ENCODE measurements around the gene SH3PXD2B. TPM values are rescaled to one million over a fixed set of nuclear protein-coding genes. Genes with fewer than 3 reads are reported as not detected.
A peak's percentile ranks its signal among the peaks of the same experiment; 100 is the strongest.

Gene SH3PXD2B
- polyA plus RNA-seq, 3 donors: 0.19 to 0.77 (median 0.31) TPM

- H3K79me2 ChIP-seq (ENCODE audit: insufficient read depth, low read length): no peaks in the 10 kb centered on the region
- no peaks in the 10 kb centered on the region for H4K20me1 ChIP-seq (ENCODE audit: insufficient read depth, low read length)
- H3K36me3 Mint-ChIP-seq: no peaks in the 10 kb centered on the region
- H3K27ac Mint-ChIP-seq: no peak overlapping the region
- no peaks in the 10 kb centered on the region for H3K27me3 ChIP-seq (ENCODE audit: control insufficient read depth in 2 of 2, insufficient read depth in 2 of 2, low read length in 2 of 2)
- no peak overlapping the region for H2AFZ ChIP-seq (ENCODE audit: insufficient read depth, low read depth, low read length, poor library complexity, severe bottlenecking)
- peaks cover 0 to 3% (median 0%) of the 10 kb centered on the region in 7 donors for H3K9me3 Mint-ChIP-seq
- peaks cover 0 to 11% (median 3%) of the 10 kb centered on the region in 3 donors for H3K27me3 Mint-ChIP-seq (ENCODE audit: low read depth in 3 of 3)
- H3K4me3 Mint-ChIP-seq: no peak overlapping the region
- no peaks in the 10 kb centered on the region for H3K4me1 Mint-ChIP-seq
- H3K4me2 ChIP-seq (replicated peaks; ENCODE audit: extremely low read depth, low read length, poor library complexity, severe bottlenecking): no peak overlapping the region
- intact Hi-C loops (cut with micrococcal nuclease): no loop called here
- peaks cover 2 to 3% of the 10 kb centered on the region in 2 donors for H3K4me1 ChIP-seq (ENCODE audit: control insufficient read depth in 1 of 2, insufficient read depth in 2 of 2, low read length in 2 of 2)
- H3K36me3 ChIP-seq (replicated peaks in 1 of 2; ENCODE audit: control insufficient read depth in 1 of 2, insufficient read depth in 2 of 2, low read length in 2 of 2): no peaks in the 10 kb centered on the region
- H3K27ac ChIP-seq (ENCODE audit: low read depth in 1 of 2, low read length in 2 of 2): no peak overlapping the region
- no peak overlapping the region for H3K4me3 ChIP-seq (replicated peaks in 1 of 3; ENCODE audit: low read depth in 2 of 3, low read length in 3 of 3)
- H3K9ac ChIP-seq (ENCODE audit: insufficient read depth, low read length, poor library complexity, severe bottlenecking): no peak overlapping the region
- H3K9me3 ChIP-seq (replicated peaks in 1 of 2; ENCODE audit: control insufficient read depth in 1 of 2, insufficient read depth in 1 of 2, low read length in 2 of 2): no peaks in the 10 kb centered on the region
- no peak for TF ChIP-seq CTCF (IDR thresholded peaks at IDR 0.05)
- 70% methylated on average over 2 of the region's 4 CpGs for WGBS (ENCODE audit: insufficient coverage)
- DNase-seq: no peak
These were observed 98.3 kb downstream of the SH3PXD2B start for GRCh38 chr5:172356047-172356446.

- Histone ChIP-seq H3K4me2 (replicated peaks; ENCODE audit: extremely low read depth, low read length, poor library complexity, severe bottlenecking) (no peak overlapping the region), H3K27ac (ENCODE audit: low read depth in 1 of 2, low read length in 2 of 2) (peak overlapping the region in 1 of 2 donors; percentile 36), H3K36me3 (replicated peaks in 1 of 2; ENCODE audit: control insufficient read depth in 1 of 2, insufficient read depth in 2 of 2, low read length in 2 of 2) (no peaks in the 10 kb centered on the region), H2AFZ (ENCODE audit: insufficient read depth, low read depth, low read length, poor library complexity, severe bottlenecking) (no peak overlapping the region), H3K9me3 (replicated peaks in 1 of 2; ENCODE audit: control insufficient read depth in 1 of 2, insufficient read depth in 1 of 2, low read length in 2 of 2) (no peaks in the 10 kb centered on the region), H3K79me2 (ENCODE audit: insufficient read depth, low read length) (no peaks in the 10 kb centered on the region), H3K4me1 (ENCODE audit: control insufficient read depth in 1 of 2, insufficient read depth in 2 of 2, low read length in 2 of 2) (peaks cover 0 to 3% of the 10 kb centered on the region in 2 donors), H3K27me3 (ENCODE audit: control insufficient read depth in 2 of 2, insufficient read depth in 2 of 2, low read length in 2 of 2) (no peaks in the 10 kb centered on the region), H3K4me3 (replicated peaks in 1 of 3; ENCODE audit: low read depth in 2 of 3, low read length in 3 of 3) (no peak overlapping the region), H3K9ac (ENCODE audit: insufficient read depth, low read length, poor library complexity, severe bottlenecking) (no peak overlapping the region), H4K20me1 (ENCODE audit: insufficient read depth, low read length) (no peaks in the 10 kb centered on the region)
- WGBS (ENCODE audit: insufficient coverage): 79% methylated on average over 4 of the region's 10 CpGs
- DNase-seq: peak in 1 of 3 donors; percentile 55
- no peak for TF ChIP-seq CTCF (IDR thresholded peaks at IDR 0.05)
- Mint-ChIP-seq H3K4me3 (no peak overlapping the region), H3K9me3 (peaks cover 0 to 3% (median 0%) of the 10 kb centered on the region in 7 donors), H3K27ac (peak overlapping the region in 5 of 7 donors; percentile 13 to 49 (median 37)), H3K4me1 (no peaks in the 10 kb centered on the region), H3K27me3 (ENCODE audit: low read depth in 3 of 3) (peaks cover 0 to 11% (median 3%) of the 10 kb centered on the region in 3 donors), H3K36me3 (no peaks in the 10 kb centered on the region)
- intact Hi-C loops (cut with micrococcal nuclease): no loop called here
These were observed 100.5 kb downstream of the SH3PXD2B start for GRCh38 chr5:172353846-172354245.

Measured in CD14-positive monocyte (primary cell).